Measurements from ENCODE around the gene MAB21L4.

DNA sequence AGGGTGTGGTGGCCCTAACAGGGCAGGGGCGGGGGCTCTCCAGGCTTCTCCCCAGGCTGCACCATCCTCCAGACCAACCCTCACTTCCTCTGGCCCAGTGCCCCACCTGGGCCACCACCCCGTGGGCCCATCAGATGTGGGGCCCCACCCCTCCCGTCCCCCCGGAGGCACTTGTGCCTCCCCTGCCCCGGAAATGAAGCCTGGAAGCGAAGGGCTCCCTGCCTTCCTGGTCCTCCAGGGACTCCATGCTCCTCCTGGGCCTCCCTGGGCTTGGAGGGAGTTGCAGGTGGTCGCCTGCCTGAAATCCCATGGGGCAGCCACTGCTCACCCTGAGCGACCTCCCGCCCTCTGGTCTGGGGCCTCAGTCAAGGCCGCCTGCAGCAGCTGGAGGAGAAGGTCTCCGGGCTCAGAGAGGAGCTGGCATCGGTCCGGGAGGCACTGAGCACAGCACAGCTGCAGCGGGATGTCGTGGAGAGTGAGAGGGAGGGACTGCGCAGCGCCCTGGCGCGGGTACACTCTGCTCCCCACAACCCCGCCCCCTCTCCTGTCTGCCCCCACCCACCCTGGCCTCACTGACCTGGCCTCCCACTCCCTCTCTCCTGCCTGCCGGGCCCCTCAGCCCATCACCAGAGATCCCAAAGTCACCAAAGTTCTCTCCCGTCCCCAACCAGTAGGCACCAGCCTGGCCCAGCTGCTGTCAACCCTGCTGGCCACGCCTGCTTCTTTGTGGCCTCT, 38.2 kb upstream of the MAB21L4 start:
- TF ChIP-seq, protein P1, sequence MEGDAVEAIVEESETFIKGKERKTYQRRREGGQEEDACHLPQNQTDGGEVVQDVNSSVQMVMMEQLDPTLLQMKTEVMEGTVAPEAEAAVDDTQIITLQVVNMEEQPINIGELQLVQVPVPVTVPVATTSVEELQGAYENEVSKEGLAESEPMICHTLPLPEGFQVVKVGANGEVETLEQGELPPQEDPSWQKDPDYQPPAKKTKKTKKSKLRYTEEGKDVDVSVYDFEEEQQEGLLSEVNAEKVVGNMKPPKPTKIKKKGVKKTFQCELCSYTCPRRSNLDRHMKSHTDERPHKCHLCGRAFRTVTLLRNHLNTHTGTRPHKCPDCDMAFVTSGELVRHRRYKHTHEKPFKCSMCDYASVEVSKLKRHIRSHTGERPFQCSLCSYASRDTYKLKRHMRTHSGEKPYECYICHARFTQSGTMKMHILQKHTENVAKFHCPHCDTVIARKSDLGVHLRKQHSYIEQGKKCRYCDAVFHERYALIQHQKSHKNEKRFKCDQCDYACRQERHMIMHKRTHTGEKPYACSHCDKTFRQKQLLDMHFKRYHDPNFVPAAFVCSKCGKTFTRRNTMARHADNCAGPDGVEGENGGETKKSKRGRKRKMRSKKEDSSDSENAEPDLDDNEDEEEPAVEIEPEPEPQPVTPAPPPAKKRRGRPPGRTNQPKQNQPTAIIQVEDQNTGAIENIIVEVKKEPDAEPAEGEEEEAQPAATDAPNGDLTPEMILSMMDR (IDR thresholded peaks at IDR 0.05 in 8 of 11, conservative IDR thresholded peaks at IDR 0.05 in 3 of 11): no peak
- no peak for TF ChIP-seq POLR2A (IDR thresholded peaks at IDR 0.05)
